Amniotic epithelial cell (primary cell): ENCODE data around the gene F2RL2.

ENCODE experiments used
- DNase-seq: peaks from one replicate; pipeline ENCODE4 v3.0.0-alpha.2; 2010; ENCODE audit warnings: low read depth

The F2RL2 gene

GRCh38 chr5:76622973-76623596 lies at the start of gene F2RL2:
TSS of gene F2RL2 (minus strand) at chr5:76623403. CDS start at chr5:76623230, 173 bp downstream.
- DNase-seq: peak; percentile 62

DNA sequence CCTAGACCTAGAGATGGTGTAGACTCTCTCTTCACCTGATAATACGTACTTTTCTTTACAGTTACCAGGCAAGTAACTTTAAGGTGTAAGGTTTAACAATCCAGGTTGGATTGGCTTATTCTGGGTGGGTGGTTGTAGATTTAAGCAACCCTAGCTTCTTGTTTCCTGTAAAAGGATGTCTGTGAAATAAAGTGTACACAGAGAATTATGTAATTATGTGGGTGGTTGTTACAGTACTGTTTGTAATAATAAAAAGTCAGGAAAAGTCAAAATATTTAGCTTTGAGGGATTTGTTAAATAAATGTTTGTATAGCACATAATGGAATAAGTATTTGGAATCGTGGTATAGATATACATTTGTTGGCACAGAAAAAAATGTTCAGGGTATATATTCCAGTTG lies 49.0 kb upstream of the F2RL2 start:
- no peak for DNase-seq

- DNase-seq: peak; percentile 26
Observed at GRCh38 chr5:76670508-76670907, 47.3 kb upstream of the F2RL2 start.

GRCh38 chr5:76669245-76669644 lies 46.0 kb upstream of the F2RL2 start:
- no peak for DNase-seq

- no peak for DNase-seq
Observed at GRCh38 chr5:76667495-76667894, 44.3 kb upstream of the F2RL2 start.

DNA sequence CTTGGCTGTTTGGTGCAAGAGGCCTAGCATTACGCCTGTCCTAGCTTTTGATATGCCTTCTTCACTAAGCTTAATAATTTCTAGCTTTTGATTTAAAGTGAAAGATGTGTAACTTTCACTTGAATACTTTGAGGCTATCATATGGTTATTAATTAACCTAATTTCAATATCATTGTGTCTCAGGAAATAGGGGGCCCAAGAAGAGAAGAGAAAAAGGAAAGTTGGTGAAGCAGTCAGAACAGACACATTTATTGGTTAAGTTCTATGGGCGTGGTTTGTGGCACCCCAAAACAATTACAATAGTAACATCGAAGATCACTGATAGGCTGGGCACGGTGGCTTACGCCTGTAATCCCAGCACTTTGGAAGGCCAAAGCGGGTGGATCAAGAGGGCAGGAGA lies 40.9 kb upstream of the F2RL2 start:
- no peak for DNase-seq

DNA sequence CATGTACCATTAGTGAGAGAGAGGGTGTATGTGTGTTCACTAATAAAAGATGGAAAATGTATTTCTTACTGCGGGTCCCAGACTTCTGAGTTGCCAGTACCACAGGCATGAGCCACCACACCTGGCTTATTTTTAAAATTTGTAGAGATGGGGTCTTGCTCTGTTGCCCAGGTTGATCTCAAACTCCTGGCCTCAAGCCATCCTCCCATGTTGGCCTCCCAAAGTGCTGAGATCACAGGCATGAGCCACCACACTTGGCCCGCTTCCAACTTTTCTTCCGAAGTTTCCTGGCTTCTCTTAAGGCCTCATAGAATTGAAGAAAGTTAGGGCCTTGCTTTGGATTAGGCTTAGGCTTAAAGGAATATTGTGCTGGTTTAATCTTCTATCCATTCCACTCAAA lies 40.4 kb upstream of the F2RL2 start:
- no peak for DNase-seq

DNA sequence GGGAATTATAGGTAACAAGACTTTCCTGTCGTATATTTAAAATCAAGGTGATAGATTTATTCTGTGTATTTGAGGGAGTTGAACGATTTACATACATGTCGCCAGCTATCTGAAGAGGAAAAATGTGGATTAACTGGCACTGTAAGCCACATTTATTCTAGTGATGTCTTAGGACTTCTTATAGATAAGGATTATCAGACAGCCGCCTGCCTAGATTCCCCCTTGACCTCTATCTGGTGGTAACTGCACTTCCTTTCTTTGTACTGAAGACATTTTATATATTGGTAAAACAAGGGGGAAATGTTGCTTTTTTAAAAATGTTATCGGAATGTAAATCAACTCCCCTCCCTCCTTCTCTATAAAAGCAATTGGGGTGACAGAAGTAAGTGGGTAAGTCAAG lies 39.3 kb upstream of the F2RL2 start:
- no peak for DNase-seq

DNA sequence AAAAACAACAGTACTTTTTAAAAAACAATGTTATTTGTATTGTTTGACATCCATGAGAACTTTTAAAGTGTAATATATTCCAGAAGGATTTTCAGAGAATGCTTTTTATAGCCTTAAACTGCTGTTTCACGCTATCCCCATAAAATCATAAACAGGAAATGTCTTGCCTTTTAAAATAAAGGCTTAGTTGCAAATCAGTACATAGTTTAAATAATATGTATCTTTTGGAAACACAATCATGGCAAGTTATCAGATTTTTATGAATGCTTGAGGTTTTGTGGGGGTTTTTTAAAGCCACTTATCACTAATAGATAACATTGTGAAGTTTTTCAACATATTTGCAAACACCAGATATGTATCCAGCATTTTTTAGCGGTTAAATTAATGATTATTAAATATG lies 37.2 kb upstream of the F2RL2 start:
- peak; percentile 75 for DNase-seq

DNA sequence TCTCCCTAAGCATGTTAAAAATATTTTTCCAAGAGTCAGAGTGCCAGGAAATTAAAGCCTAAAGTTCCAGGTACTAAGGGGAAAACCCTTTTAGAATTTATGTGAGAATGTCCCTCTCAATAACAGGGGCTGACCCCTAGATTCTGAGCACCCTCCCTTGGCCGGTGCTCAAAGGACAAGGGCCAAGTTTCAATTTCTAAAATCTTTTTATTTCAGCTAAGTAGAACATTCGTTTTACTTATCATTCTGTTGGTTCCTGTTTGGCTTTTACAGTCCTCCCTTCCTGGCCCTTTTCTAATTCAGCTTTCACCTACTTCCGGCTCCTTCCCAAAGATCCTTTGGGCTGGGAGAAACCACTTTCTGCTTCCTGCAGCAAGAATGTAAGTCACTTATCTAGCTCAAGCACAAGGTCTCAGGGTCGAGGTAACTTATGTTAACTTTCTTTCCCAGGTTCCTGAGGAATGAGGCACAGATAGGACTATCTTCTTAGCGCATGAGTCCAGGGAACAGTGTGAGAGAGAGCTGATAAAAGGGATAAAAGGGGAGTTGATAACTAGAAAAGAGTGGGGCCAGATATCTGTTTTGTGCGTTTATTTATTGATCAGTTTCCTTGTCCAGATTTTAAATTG lies 34.6 kb upstream of the F2RL2 start:
- DNase-seq: peak; percentile 18

GRCh38 chr5:76657091-76657490 lies 33.9 kb upstream of the F2RL2 start:
- DNase-seq: no peak

DNA sequence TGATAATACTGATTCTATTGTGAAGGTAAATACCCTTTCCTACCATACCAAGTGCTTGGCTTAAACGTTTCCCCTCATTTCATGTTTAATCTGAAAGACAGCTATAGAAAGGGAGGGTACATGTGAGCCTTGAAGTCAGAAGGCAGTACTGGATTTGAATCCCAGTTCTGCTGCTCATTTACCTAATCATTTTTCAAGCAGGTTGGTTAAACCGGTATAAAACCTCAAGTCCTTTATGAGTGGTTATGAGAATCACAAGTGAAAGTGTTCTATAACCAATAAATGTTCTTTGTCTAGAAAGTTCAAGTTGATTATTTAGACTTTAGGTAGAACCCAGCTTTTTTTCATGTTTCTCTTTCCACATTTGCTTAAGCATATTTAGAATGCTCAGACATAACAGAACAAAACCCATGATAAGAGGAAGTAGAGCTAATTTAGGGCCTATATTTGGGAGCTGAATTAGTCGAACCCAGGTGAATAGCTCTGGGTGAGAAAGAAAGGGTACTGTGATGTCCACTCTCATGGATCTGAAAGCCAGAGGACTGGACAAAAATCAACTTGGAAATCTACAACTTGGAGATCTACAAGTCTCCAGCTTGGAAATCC lies 29.7 kb upstream of the F2RL2 start:
- no peak for DNase-seq

GRCh38 chr5:76649140-76649539 lies 25.9 kb upstream of the F2RL2 start:
- no peak for DNase-seq

- no peak for DNase-seq
Observed at GRCh38 chr5:76643371-76643770, 20.2 kb upstream of the F2RL2 start.

GRCh38 chr5:76642390-76643040 lies 19.3 kb upstream of the F2RL2 start:
- DNase-seq: no peak

- DNase-seq: peak; percentile 63
Observed at GRCh38 chr5:76641514-76642120, 18.4 kb upstream of the F2RL2 start.

- no peak for DNase-seq
Observed at GRCh38 chr5:76638479-76638878, 15.3 kb upstream of the F2RL2 start.

- DNase-seq: no peak
Observed at GRCh38 chr5:76637490-76637889, 14.3 kb upstream of the F2RL2 start.

- DNase-seq: no peak
Observed at GRCh38 chr5:76634661-76635060, 11.5 kb upstream of the F2RL2 start.

- DNase-seq: no peak
Observed at GRCh38 chr5:76626738-76627137, 3.5 kb upstream of the F2RL2 start.

GRCh38 chr5:76625087-76625815 lies 2.0 kb upstream of the F2RL2 start:
- DNase-seq: no peak

GRCh38 chr5:76622076-76622475 lies 1.1 kb downstream of the F2RL2 start:
- DNase-seq: no peak
